A549 treated with Mapracorat at 1 μM for 4 hours (cell line): ENCODE measurements around the gene RBM10. TPM values are rescaled to one million over a fixed set of nuclear protein-coding genes. Genes with fewer than 3 reads are reported as not detected.

ENCODE experiments used
- total RNA-seq: library from RNA; stranded (reverse); fragments of 200-300 nt; extraction: Qiagen RNA extraction; gene quantifications from 5 replicates; pipeline ENCODE4 v1.2.3, GENCODE V29; 2022

The RBM10 gene
- 30.4 to 44.1 TPM (median 39.0 TPM) in 5 replicates for total RNA-seq

DNA sequence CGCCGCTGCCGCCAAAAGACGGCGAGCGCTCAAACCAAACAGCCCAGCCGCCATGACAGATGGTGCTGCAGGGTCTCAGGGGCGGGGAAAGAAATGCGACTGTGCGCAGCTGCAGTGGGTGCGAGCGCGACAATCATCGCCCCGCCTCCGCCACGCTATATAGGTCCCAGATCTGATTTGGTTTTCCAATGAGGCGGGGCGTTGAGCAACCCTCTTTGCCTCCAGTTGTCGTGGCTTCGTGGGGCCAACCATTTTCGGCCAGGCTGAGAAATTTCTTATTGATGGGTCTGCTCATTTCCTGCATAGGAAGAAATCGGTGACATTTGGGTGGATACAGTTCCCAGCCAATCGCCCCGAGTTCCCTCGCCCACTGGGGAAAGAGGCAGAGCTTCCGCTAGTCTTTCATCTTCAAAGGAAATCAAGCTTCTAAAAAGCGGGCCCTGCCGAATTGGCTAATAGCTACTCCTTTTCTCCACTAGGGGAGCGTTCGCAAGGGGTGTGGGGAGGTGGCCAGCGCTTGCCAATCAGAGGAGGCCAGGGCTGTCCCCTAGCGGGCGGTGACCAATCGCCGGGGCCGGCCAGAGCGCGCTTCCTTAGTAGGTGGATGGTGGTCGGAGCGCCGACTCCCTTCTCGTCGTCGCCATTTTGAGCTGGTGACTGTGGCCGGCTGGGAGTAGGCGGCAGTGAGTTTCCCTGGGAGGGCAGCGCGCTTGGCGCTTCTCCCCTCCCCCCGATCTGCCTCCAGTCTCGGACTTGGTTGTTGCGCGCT is at the start of gene RBM10, which contains the start of gene NDUFB11:
RBM10 (plus strand) TSS at position 596 of the 769 bp plus-strand sequence. CDS start 2,261 bp downstream, outside the sequence.
NDUFB11 (minus strand) TSS at position 77 of the 769 bp plus-strand sequence; CDS start at position 54, 23 bp downstream.

GRCh38 chrX:47193475-47194193 is 48.6 kb downstream of the RBM10 start, which contains the start of gene UBA1:
Gene UBA1, plus strand, starts transcription at chrX:47193829. Its CDS starts 4,974 bp downstream, at chrX:47198803.

DNA sequence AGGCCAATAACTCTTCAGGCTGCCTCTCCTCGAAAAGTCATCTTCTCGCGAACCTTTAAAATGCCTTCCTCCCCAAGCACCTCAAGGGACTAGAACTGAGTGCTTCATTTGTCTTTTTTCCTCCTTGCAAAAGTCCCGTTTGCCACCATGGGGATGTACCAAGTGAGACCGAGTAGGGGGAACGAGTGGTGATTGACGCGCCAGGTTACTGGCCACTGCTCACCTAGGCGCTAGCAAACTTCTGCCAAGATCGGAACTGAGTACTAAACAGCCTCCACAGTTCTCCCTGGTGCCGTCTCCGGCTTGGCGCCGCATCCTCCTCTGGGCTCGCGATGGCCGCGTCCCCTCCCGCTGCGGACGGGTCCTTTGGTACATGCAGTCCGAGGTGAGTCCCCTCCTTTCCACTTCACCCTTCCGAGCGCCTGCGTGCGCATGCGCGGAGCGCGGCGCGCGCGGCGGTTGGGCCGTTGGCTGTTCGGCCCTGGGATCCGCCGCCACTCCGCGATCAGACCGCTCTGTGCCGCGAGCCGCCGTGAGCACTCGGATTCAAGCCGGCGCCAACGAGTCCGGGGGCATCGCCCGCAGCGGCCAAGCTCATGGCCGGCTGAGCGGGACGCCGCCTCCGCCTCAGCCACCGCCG is 73.4 kb downstream of the RBM10 start, which contains the start of gene CDK16:
CDK16 (plus strand) TSS at position 402 of the 640 bp plus-strand sequence. CDS start 4,877 bp downstream, outside the sequence.

DNA sequence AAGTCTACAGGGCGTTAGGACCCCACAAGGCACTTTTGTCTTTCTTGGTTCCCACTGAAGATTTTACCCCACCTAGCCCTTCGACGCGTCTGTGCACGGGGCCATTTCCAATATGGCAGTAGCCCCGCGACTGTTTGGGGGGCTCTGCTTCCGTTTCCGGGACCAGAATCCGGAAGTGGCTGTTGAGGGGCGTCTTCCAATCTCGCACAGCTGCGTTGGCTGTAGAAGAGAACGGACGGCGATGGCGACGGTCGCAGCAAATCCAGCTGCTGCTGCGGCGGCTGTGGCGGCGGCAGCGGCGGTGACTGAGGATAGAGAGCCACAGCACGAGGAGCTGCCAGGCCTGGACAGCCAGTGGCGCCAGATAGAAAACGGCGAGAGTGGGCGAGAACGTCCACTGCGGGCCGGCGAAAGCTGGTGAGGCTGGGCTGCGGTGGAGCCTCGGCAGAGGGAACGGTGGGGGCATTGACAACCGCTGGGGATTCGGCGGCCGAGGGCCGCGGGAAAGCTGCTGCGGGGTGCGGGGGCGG is 87.8 kb downstream of the RBM10 start, which contains the start of gene USP11:
USP11 (plus strand) TSS at position 207 of the 530 bp plus-strand sequence; CDS start at position 242, 35 bp downstream.

Other genes starting within 250 kb of the RBM10 start
- gene JADE3, start 232.8 kb upstream of the RBM10 start, total RNA-seq: 11.0 to 13.4 TPM (median 12.1 TPM) in 5 replicates
- gene RGN, start 66.8 kb upstream of the RBM10 start, total RNA-seq: not detected in 5 replicates
- 149 to 178 TPM (median 169 TPM) in 5 replicates for gene NDUFB11, start 519 bp upstream of the RBM10 start, total RNA-seq
- gene UBA1, start 48.6 kb downstream of the RBM10 start, total RNA-seq: 162 to 201 TPM (median 186 TPM) in 5 replicates
- 93.7 to 115 TPM (median 107 TPM) in 5 replicates for gene CDK16, start 73.5 kb downstream of the RBM10 start, total RNA-seq
- 49.0 to 58.5 TPM (median 53.2 TPM) in 5 replicates for gene USP11, start 87.8 kb downstream of the RBM10 start, total RNA-seq
- not detected in 5 replicates for gene ZNF157, start 225.4 kb downstream of the RBM10 start, total RNA-seq